HL-60/S4 (cell line): ENCODE measurements around the gene HMCN1.

Source experiments
- in situ Hi-C: fragments of 300-500 bp; cut with MboI; formaldehyde crosslinking; loops from 2 replicates; pipeline ENCODE4 v1.14.3; 2022; ENCODE audit warnings: low sequenced_read_pairs

HMCN1 gene

GRCh38 chr1:186063091-186063657 is 329.0 kb downstream of the HMCN1 start:
- in situ Hi-C loops = no loop called here

GRCh38 chr1:186066411-186066810 is 332.2 kb downstream of the HMCN1 start:
- in situ Hi-C loops = no loop called here

- in situ Hi-C loops = no loop called here
Measured at GRCh38 chr1:186073697-186074096, 339.5 kb downstream of the HMCN1 start.

GRCh38 chr1:186076006-186076405 is 341.8 kb downstream of the HMCN1 start:
- in situ Hi-C loops = no loop called here

- in situ Hi-C loops = no loop called here
Measured at GRCh38 chr1:186078245-186078644, 344.1 kb downstream of the HMCN1 start.

GRCh38 chr1:186079084-186079684 is 345.0 kb downstream of the HMCN1 start:
- in situ Hi-C loops = no loop called here

GRCh38 chr1:186082235-186082937 is 348.2 kb downstream of the HMCN1 start:
- in situ Hi-C loops = no loop called here

GRCh38 chr1:186086583-186086982 is 352.4 kb downstream of the HMCN1 start:
- in situ Hi-C loops = no loop called here

- in situ Hi-C loops = no loop called here
Measured at GRCh38 chr1:186089940-186090339, 355.7 kb downstream of the HMCN1 start.

- in situ Hi-C loops = no loop called here
Measured at GRCh38 chr1:186091222-186091720, 357.1 kb downstream of the HMCN1 start.

- in situ Hi-C loops = no loop called here
Measured at GRCh38 chr1:186093437-186093836, 359.2 kb downstream of the HMCN1 start.

GRCh38 chr1:186094172-186094571 is 360.0 kb downstream of the HMCN1 start:
- in situ Hi-C loops = no loop called here

GRCh38 chr1:186099336-186100104 is 365.3 kb downstream of the HMCN1 start:
- in situ Hi-C loops = no loop called here

- in situ Hi-C loops = no loop called here
Measured at GRCh38 chr1:186102107-186102506, 367.9 kb downstream of the HMCN1 start.

- in situ Hi-C loops = no loop called here
Measured at GRCh38 chr1:186102547-186103148, 368.5 kb downstream of the HMCN1 start.

- in situ Hi-C loops = no loop called here
Measured at GRCh38 chr1:186104459-186104858, 370.3 kb downstream of the HMCN1 start.

GRCh38 chr1:186112280-186112679 is 378.1 kb downstream of the HMCN1 start:
- in situ Hi-C loops = no loop called here

GRCh38 chr1:186113461-186113860 is 379.3 kb downstream of the HMCN1 start:
- in situ Hi-C loops = no loop called here

- in situ Hi-C loops = no loop called here
Measured at GRCh38 chr1:186118724-186119123, 384.5 kb downstream of the HMCN1 start.

GRCh38 chr1:186122837-186123236 is 388.6 kb downstream of the HMCN1 start:
- in situ Hi-C loops = no loop called here

- in situ Hi-C loops = no loop called here
Measured at GRCh38 chr1:186125035-186125434, 390.8 kb downstream of the HMCN1 start.
